Activated CD4-positive, alpha-beta T cell treated with anti-CD3 and anti-CD28 coated beads, Interleukin-2, amount 50 U/mL, for 4 hours (primary cell): Measurements from ENCODE around the gene LPP.

Source experiments
- DNase-seq, 2 experiments: peaks; one replicate each; pipeline ENCODE4 v3.0.0-alpha.2; 2020

Gene LPP

GRCh38 chr3:188342991-188343732, 189.2 kb downstream of the LPP start:
- no peak for DNase-seq

GRCh38 chr3:188343894-188344293, 189.9 kb downstream of the LPP start:
- no peak for DNase-seq

GRCh38 chr3:188345223-188345622, 191.3 kb downstream of the LPP start:
- DNase-seq: no peak

GRCh38 chr3:188348435-188349244, 194.7 kb downstream of the LPP start:
- DNase-seq: no peak

- no peak for DNase-seq
Observed at GRCh38 chr3:188349351-188349901, 195.5 kb downstream of the LPP start.

GRCh38 chr3:188349933-188350332, 196.0 kb downstream of the LPP start:
- no peak for DNase-seq

GRCh38 chr3:188350961-188351360, 197.0 kb downstream of the LPP start:
- no peak for DNase-seq

- DNase-seq: no peak
Observed at GRCh38 chr3:188351648-188352047, 197.7 kb downstream of the LPP start.

- no peak for DNase-seq
Observed at GRCh38 chr3:188352196-188352927, 198.4 kb downstream of the LPP start.

- no peak for DNase-seq
Observed at GRCh38 chr3:188353426-188353825, 199.5 kb downstream of the LPP start.

- no peak for DNase-seq
Observed at GRCh38 chr3:188358787-188359493, 205.0 kb downstream of the LPP start.

- DNase-seq: no peak
Observed at GRCh38 chr3:188360364-188360881, 206.5 kb downstream of the LPP start.

- DNase-seq: peak; percentile 12 to 16
Observed at GRCh38 chr3:188361888-188362287, 207.9 kb downstream of the LPP start.

GRCh38 chr3:188362405-188362831, 208.5 kb downstream of the LPP start:
- DNase-seq: no peak

- no peak for DNase-seq
Observed at GRCh38 chr3:188365184-188365583, 211.2 kb downstream of the LPP start.

GRCh38 chr3:188365988-188366698, 212.2 kb downstream of the LPP start:
- DNase-seq: no peak

GRCh38 chr3:188367678-188368077, 213.7 kb downstream of the LPP start:
- no peak for DNase-seq

GRCh38 chr3:188369526-188369925, 215.6 kb downstream of the LPP start:
- no peak for DNase-seq

- no peak for DNase-seq
Observed at GRCh38 chr3:188370081-188370830, 216.3 kb downstream of the LPP start.

GRCh38 chr3:188378786-188379185, 224.8 kb downstream of the LPP start:
- DNase-seq: no peak

- no peak for DNase-seq
Observed at GRCh38 chr3:188380252-188380651, 226.3 kb downstream of the LPP start.
